Calu3 (cell line): Measurements from ENCODE around the gene SRP9. TPM values are rescaled to one million over a fixed set of nuclear protein-coding genes. Genes with fewer than 3 reads are reported as not detected.
A peak's percentile ranks its signal among the peaks of the same experiment; 100 is the strongest.

ENCODE experiments used
- BruUV-seq: library from RNA; stranded (reverse); fragments of 400-500 nt; replicated peaks from 2 replicates; lab custom pipeline; 2021; lab: Mats Ljungman, UMichigan
- CTCF ChIA-PET: fragments of 300-600 bp; sonication (Branson Sonifier 250); formaldehyde crosslinking; loops from one replicate; lab custom pipeline; 2022; ENCODE audit warnings: antibody characterized with exemption; lab: Charles Lee
- DNase-seq: peaks from one replicate; pipeline ENCODE4 v3.0.0; 2022
- H3K27ac Mint-ChIP-seq: one replicate; pipeline ENCODE4 v1.8.0; 2022; ENCODE audit warnings: mixed read lengths; ENCODE audit not compliant: unreplicated experiment
- H3K27me3 Mint-ChIP-seq: one replicate; pipeline ENCODE4 v1.8.0; 2022; ENCODE audit warnings: mixed read lengths; ENCODE audit not compliant: unreplicated experiment
- H3K36me3 Mint-ChIP-seq: one replicate; pipeline ENCODE4 v1.8.0; 2022; ENCODE audit warnings: mild to moderate bottlenecking, moderate library complexity, mixed read lengths; ENCODE audit not compliant: insufficient read depth, unreplicated experiment
- H3K4me1 Mint-ChIP-seq: one replicate; pipeline ENCODE4 v1.8.0; 2022; ENCODE audit warnings: mild to moderate bottlenecking, low read depth, mixed read lengths; ENCODE audit not compliant: unreplicated experiment
- H3K4me3 Mint-ChIP-seq: one replicate; pipeline ENCODE4 v1.8.0; 2022; ENCODE audit warnings: mild to moderate bottlenecking, low read depth, moderate library complexity, mixed read lengths; ENCODE audit not compliant: unreplicated experiment
- H3K9me3 Mint-ChIP-seq: one replicate; pipeline ENCODE4 v1.8.0; 2022; ENCODE audit warnings: low read depth, mixed read lengths; ENCODE audit not compliant: unreplicated experiment
- CTCF ChIP-seq: fragments of 200-600 bp; IDR thresholded peaks from one replicate; pipeline ENCODE4 v1.8.0; 2022; ENCODE audit warnings: antibody characterized with exemption; ENCODE audit not compliant: unreplicated experiment
- intact Hi-C: fragments of 100-400 bp; cut with micrococcal nuclease; formaldehyde crosslinking; loops from one replicate; pipeline ENCODE4 v1.10.0; 2022; ENCODE audit not compliant: unreplicated experiment
- total RNA-seq: library from RNA; stranded (reverse); gene quantifications from 2 replicates; pipeline ENCODE4 v1.2.3, GENCODE V29; 2022

Gene SRP9
- total RNA-seq, 1 experiment from 2014 or later: 312 TPM

- Mint-ChIP-seq H3K27me3 (no peaks in the 10 kb centered on the region), H3K36me3 (peaks cover 69% of the 10 kb centered on the region)
Measured at GRCh38 chr1:225838793-225839192, 61.2 kb downstream of the SRP9 start.

More at GRCh38 chr1:225838793-225839192, 61.2 kb downstream of the SRP9 start:
- no peaks in the 10 kb centered on the region for H3K4me1 Mint-ChIP-seq
- H3K27ac Mint-ChIP-seq: peak overlapping the region; percentile 74
- intact Hi-C loops: no loop called here
- no peak for TF ChIP-seq CTCF
- H3K9me3 Mint-ChIP-seq: no peaks in the 10 kb centered on the region
- CTCF ChIA-PET: no interaction called here
- H3K4me3 Mint-ChIP-seq: no peak overlapping the region
- DNase-seq: no peak
- BruUV-seq: no TSS peak

Other genes with a start within 250 kb of the SRP9 start
- gene ENAH, start 124.7 kb upstream of the SRP9 start, total RNA-seq: 92.6 and 103 TPM in 2 replicates
- 32.5 and 46.6 TPM in 2 replicates for gene EPHX1, start 32.3 kb downstream of the SRP9 start, total RNA-seq
- gene TMEM63A, start 104.6 kb downstream of the SRP9 start, total RNA-seq: 253 and 303 TPM in 2 replicates
- 0.59 TPM in 1 of 2 replicates, not detected in the other for gene LEFTY1, start 111.3 kb downstream of the SRP9 start, total RNA-seq
- 81.6 and 91.9 TPM in 2 replicates for gene PYCR2, start 146.4 kb downstream of the SRP9 start, total RNA-seq
- gene LEFTY2, start 163.4 kb downstream of the SRP9 start, total RNA-seq: not detected in 2 replicates
- gene SDE2, start 221.5 kb downstream of the SRP9 start, total RNA-seq: 26.2 and 28.1 TPM in 2 replicates